ENCODE results near the gene RASGRP1. TPM values are rescaled to one million over a fixed set of nuclear protein-coding genes. Genes with fewer than 3 reads are reported as not detected.

RASGRP1 gene
- total RNA-seq, 6 donors from 2014 or later: 2.9 to 6.8 (median 4.6) TPM

DNA sequence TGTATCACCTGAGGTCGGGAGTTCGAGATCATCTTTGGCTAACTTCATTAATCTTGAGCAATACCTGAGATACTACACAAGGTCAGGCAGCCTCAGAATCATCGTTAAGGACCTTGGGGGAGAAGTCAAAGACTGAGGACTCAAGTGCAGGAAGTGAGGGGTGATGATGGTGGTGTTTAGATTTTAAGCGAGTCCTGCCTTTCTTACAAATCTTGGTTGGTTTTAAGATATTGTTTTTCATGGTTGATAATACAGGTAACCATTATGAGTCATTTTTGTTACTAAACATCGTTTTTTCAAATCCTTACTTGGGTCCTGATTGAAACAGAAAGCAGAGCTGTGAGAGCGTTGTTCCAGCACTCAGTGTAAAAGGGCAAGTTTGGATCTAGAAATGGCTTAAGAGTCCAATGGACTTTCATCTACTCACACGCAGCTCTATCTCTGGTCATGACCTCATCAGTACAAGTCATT is 4.1 kb downstream of the RASGRP1 start:
- DNase-seq: no peak
- 84 to 86% methylated on average over 7 of the region's 7 CpGs for WGBS, 2 donors

DNA sequence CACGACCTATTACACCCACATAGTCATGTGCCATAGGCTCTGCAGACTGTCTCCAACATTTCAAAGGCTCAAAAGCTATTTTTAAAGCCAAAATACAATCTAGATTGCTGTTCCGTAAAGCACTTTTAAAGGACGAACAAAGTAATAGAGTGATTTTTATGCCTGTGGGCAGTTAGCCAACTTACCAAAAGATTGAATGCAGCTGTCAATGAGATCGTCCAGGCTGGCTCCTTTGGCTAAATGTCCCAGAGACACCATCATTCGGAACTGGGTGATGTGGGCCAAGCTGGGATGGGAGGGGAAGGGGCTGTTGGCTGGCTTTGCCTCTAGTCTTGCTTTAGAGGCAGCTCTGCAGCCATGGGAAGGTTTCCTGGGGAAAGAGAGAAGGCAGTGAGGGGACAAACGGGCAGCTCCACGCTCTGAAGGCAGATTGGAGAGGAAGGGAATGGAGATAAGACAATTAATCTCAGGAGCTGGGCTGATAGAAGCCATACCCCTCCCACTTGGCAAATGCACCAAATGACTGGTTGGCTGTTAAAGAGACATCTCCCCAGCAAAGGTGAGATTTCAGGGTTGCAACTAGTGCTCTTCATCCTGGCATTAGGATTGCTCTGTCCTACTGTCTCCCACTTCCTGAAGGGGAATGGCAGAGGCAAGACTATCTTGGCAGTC is 4.8 kb downstream of the RASGRP1 start:
- ATAC-seq (ENCODE audit: low FRiP score in 2 of 2): no peak
- TF ChIP-seq EP300 (IDR thresholded peaks at IDR 0.05) (no peak), POLR2A (IDR thresholded peaks at IDR 0.05) (no peak), POLR2AphosphoS5 (IDR thresholded peaks at IDR 0.05) (no peak)
- TF ChIP-seq, protein P1, sequence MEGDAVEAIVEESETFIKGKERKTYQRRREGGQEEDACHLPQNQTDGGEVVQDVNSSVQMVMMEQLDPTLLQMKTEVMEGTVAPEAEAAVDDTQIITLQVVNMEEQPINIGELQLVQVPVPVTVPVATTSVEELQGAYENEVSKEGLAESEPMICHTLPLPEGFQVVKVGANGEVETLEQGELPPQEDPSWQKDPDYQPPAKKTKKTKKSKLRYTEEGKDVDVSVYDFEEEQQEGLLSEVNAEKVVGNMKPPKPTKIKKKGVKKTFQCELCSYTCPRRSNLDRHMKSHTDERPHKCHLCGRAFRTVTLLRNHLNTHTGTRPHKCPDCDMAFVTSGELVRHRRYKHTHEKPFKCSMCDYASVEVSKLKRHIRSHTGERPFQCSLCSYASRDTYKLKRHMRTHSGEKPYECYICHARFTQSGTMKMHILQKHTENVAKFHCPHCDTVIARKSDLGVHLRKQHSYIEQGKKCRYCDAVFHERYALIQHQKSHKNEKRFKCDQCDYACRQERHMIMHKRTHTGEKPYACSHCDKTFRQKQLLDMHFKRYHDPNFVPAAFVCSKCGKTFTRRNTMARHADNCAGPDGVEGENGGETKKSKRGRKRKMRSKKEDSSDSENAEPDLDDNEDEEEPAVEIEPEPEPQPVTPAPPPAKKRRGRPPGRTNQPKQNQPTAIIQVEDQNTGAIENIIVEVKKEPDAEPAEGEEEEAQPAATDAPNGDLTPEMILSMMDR (IDR thresholded peaks at IDR 0.05): no peak
- Histone ChIP-seq H3K27me3 (peaks cover 0 to 6% (median 1%) of the 10 kb centered on the region in 4 donors), H3K27ac (peak overlapping the region in 1 of 4 donors; percentile 12), H3K36me3 (no peaks in the 10 kb centered on the region), H3K4me3 (no peak overlapping the region), H3K4me1 (peaks cover 6 to 19% (median 14%) of the 10 kb centered on the region in 4 donors), H3K9me3 (no peaks in the 10 kb centered on the region)
- DNase-seq: no peak
- WGBS, 2 donors: 50 to 70% methylated on average over 7 of the region's 7 CpGs

More for the DNA sequence above, 4.1 kb downstream of the RASGRP1 start:
- Histone ChIP-seq H3K4me3 (no peak overlapping the region), H3K27ac (peak overlapping the region in 1 of 4 donors; percentile 12), H3K9me3 (no peaks in the 10 kb centered on the region), H3K27me3 (peaks cover 0 to 11% (median 6%) of the 10 kb centered on the region in 4 donors), H3K4me1 (peaks cover 9 to 26% (median 19%) of the 10 kb centered on the region in 4 donors), H3K36me3 (no peaks in the 10 kb centered on the region)
- no peak for TF ChIP-seq POLR2AphosphoS5 (IDR thresholded peaks at IDR 0.05)
- TF ChIP-seq POLR2A (IDR thresholded peaks at IDR 0.05): no peak
- TF ChIP-seq, protein P1 (IDR thresholded peaks at IDR 0.05): no peak
- TF ChIP-seq EP300 (IDR thresholded peaks at IDR 0.05): no peak
- no peak for ATAC-seq (ENCODE audit: low FRiP score in 2 of 2)

DNA sequence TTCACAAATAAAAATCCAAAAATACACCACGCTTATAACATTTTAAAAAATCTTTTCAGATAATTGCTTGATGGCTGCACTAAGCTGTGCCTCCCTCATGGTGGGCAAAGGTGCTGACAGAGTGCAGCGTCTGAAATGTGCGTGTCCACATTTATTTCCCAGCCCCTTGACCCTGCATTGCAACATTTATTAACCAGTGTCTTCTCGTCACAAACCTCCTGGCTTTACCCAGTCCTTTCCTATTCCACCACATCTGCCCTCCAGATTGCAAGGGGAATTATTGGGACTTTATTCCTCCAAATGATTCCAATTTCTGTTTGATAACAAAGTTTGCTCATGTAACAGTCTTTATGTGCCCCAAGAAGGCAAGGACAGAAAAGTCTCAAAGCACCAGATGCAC is 5.5 kb downstream of the RASGRP1 start:
- TF ChIP-seq POLR2A (IDR thresholded peaks at IDR 0.05) (no peak), POLR2AphosphoS5 (IDR thresholded peaks at IDR 0.05) (no peak), EP300 (IDR thresholded peaks at IDR 0.05) (no peak)
- TF ChIP-seq, protein P1 (IDR thresholded peaks at IDR 0.05): no peak
- ATAC-seq (ENCODE audit: low FRiP score in 2 of 2) (no peak), DNase-seq (no peak)

DNA sequence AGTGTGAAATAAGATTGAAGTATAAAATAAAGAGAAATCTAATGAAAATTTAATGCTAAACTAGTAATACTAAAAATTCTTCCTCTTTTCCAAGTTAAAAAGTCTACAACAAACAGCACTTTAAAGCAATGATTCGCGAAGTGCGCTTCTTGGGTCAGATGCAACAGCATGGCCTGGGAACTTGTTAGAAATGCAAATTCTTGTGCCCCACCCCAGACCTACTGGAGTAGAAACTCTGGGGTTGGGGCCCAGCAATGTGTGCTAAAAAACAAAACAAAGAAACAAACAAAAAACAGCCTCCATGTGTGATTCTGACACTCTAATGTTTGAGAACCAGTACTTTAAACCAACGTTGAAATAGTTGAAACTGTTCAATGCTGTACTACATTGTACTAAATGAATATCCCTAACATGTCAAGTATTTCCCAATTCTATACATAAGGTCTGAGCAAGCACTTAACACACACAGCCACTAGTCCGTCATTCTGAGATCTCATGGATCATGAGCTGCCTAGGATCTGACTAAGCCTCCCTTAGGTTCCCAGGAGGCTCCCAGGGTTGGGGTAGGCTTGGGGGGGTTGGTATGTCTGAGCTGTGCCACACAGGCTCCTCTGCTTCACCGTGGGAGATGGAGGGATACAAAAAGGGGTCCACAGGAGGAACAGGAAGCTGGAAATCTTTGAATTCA is 6.1 kb downstream of the RASGRP1 start:
- 79 to 87% methylated on average over 6 of the region's 6 CpGs for WGBS, 2 donors
- ATAC-seq (ENCODE audit: low FRiP score in 2 of 2) (no peak), DNase-seq (no peak)
- Histone ChIP-seq H3K9me3 (no peaks in the 10 kb centered on the region), H3K4me3 (no peak overlapping the region), H3K27ac (no peak overlapping the region), H3K4me1 (peaks cover 0 to 6% (median 4%) of the 10 kb centered on the region in 4 donors), H3K36me3 (no peaks in the 10 kb centered on the region), H3K27me3 (no peaks in the 10 kb centered on the region)
- TF ChIP-seq POLR2AphosphoS5 (IDR thresholded peaks at IDR 0.05): no peak
- TF ChIP-seq, protein P1 (IDR thresholded peaks at IDR 0.05): no peak
- TF ChIP-seq POLR2A (IDR thresholded peaks at IDR 0.05): no peak
- TF ChIP-seq EP300 (IDR thresholded peaks at IDR 0.05): no peak

More for the DNA sequence above, 5.5 kb downstream of the RASGRP1 start:
- H3K27me3 ChIP-seq: no peaks in the 10 kb centered on the region
- H3K4me3 ChIP-seq: no peak overlapping the region
- 74 to 82% methylated on average over 4 of the region's 4 CpGs for WGBS, 2 donors
- no peaks in the 10 kb centered on the region for H3K9me3 ChIP-seq
- no peaks in the 10 kb centered on the region for H3K36me3 ChIP-seq
- no peak overlapping the region for H3K27ac ChIP-seq
- peaks cover 0 to 13% (median 9%) of the 10 kb centered on the region in 4 donors for H3K4me1 ChIP-seq
